D341Med (cell line): ENCODE measurements around the gene SKAP1.
"Not testable (repeated sequence)": the region's sequence is repeated elsewhere in the genome, so short reads cannot be mapped to it uniquely, and the experiment has no call there.

Experiments used
- DNase-seq: peaks from one replicate; pipeline ENCODE4 v3.0.0; 2012; ENCODE audit warnings: low spot score

Gene SKAP1

GRCh38 chr17:48282303-48282702, 147.7 kb downstream of the SKAP1 start:
- DNase-seq, result no peak

- DNase-seq, result no peak
Measured at GRCh38 chr17:48278760-48279491, 151.1 kb downstream of the SKAP1 start.

GRCh38 chr17:48276776-48277175, 153.2 kb downstream of the SKAP1 start:
- DNase-seq, result no peak

GRCh38 chr17:48270899-48271298, 159.1 kb downstream of the SKAP1 start:
- no peak for DNase-seq

GRCh38 chr17:48269209-48269608, 160.8 kb downstream of the SKAP1 start:
- no peak for DNase-seq

- DNase-seq, result no peak
Measured at GRCh38 chr17:48263731-48264035, 166.3 kb downstream of the SKAP1 start.

- DNase-seq, result no peak
Measured at GRCh38 chr17:48262982-48263730, 166.9 kb downstream of the SKAP1 start.

GRCh38 chr17:48261297-48261880, 168.6 kb downstream of the SKAP1 start:
- peak; percentile 63 for DNase-seq

GRCh38 chr17:48259694-48260291, 170.2 kb downstream of the SKAP1 start:
- no peak for DNase-seq

GRCh38 chr17:48258331-48258730, 171.7 kb downstream of the SKAP1 start:
- no peak for DNase-seq

GRCh38 chr17:48255759-48256158, 174.3 kb downstream of the SKAP1 start:
- no peak for DNase-seq

GRCh38 chr17:48254896-48255295, 175.1 kb downstream of the SKAP1 start:
- no peak for DNase-seq

- no peak for DNase-seq
Measured at GRCh38 chr17:48253975-48254374, 176.0 kb downstream of the SKAP1 start.

GRCh38 chr17:48251950-48252349, 178.1 kb downstream of the SKAP1 start:
- DNase-seq, result no peak

- DNase-seq, result no peak
Measured at GRCh38 chr17:48250949-48251348, 179.1 kb downstream of the SKAP1 start.

- DNase-seq, result not testable (repeated sequence)
Measured at GRCh38 chr17:48250059-48250458, 180.0 kb downstream of the SKAP1 start.

GRCh38 chr17:48247603-48248002, 182.4 kb downstream of the SKAP1 start:
- DNase-seq, result no peak

- DNase-seq, result no peak
Measured at GRCh38 chr17:48247038-48247437, 183.0 kb downstream of the SKAP1 start.

GRCh38 chr17:48246612-48247011, 183.4 kb downstream of the SKAP1 start:
- no peak for DNase-seq

- DNase-seq, result not testable (repeated sequence)
Measured at GRCh38 chr17:48245465-48246033, 184.5 kb downstream of the SKAP1 start.

- no peak for DNase-seq
Measured at GRCh38 chr17:48244814-48245213, 185.2 kb downstream of the SKAP1 start.

- no peak for DNase-seq
Measured at GRCh38 chr17:48244121-48244711, 185.8 kb downstream of the SKAP1 start.
